Uterus (tissue), 2 donors: ENCODE results near the gene PACRG.

Experiments
- POLR2A ChIP-seq, 2 donors: fragments of 450-650 bp; IDR thresholded peaks; one replicate each; pipeline ENCODE4 v1.6.1; 2016; ENCODE audit warnings: antibody characterized with exemption in 2 of 2, mild to moderate bottlenecking in 1 of 2, moderate library complexity in 1 of 2
- TF ChIP-seq, protein P1 (sequence below), 4 experiments: fragments of 200-600 bp in 2 of 4; fragments of 450-650 bp in 2 of 4; sonication (generic) in 2 of 4; IDR thresholded peaks; one replicate each; pipeline ENCODE4 v1.5.1; 2016 to 2019; ENCODE audit warnings: antibody characterized with exemption in 4 of 4, mild to moderate bottlenecking in 2 of 4, moderate library complexity in 1 of 4

- no peak for TF ChIP-seq POLR2A (IDR thresholded peaks at IDR 0.05)
- TF ChIP-seq, protein P1, sequence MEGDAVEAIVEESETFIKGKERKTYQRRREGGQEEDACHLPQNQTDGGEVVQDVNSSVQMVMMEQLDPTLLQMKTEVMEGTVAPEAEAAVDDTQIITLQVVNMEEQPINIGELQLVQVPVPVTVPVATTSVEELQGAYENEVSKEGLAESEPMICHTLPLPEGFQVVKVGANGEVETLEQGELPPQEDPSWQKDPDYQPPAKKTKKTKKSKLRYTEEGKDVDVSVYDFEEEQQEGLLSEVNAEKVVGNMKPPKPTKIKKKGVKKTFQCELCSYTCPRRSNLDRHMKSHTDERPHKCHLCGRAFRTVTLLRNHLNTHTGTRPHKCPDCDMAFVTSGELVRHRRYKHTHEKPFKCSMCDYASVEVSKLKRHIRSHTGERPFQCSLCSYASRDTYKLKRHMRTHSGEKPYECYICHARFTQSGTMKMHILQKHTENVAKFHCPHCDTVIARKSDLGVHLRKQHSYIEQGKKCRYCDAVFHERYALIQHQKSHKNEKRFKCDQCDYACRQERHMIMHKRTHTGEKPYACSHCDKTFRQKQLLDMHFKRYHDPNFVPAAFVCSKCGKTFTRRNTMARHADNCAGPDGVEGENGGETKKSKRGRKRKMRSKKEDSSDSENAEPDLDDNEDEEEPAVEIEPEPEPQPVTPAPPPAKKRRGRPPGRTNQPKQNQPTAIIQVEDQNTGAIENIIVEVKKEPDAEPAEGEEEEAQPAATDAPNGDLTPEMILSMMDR (IDR thresholded peaks at IDR 0.05), result no peak
Observed at GRCh38 chr6:163324688-163325389, 597.1 kb downstream of the PACRG start.
